ENCODE data around the gene RECQL5. TPM values are rescaled to one million over a fixed set of nuclear protein-coding genes. Genes with fewer than 3 reads are reported as not detected.

Gene RECQL5
- total RNA-seq, 3 donors from 2014 or later, result 29.3 to 41.9 (median 30.1) TPM

DNA sequence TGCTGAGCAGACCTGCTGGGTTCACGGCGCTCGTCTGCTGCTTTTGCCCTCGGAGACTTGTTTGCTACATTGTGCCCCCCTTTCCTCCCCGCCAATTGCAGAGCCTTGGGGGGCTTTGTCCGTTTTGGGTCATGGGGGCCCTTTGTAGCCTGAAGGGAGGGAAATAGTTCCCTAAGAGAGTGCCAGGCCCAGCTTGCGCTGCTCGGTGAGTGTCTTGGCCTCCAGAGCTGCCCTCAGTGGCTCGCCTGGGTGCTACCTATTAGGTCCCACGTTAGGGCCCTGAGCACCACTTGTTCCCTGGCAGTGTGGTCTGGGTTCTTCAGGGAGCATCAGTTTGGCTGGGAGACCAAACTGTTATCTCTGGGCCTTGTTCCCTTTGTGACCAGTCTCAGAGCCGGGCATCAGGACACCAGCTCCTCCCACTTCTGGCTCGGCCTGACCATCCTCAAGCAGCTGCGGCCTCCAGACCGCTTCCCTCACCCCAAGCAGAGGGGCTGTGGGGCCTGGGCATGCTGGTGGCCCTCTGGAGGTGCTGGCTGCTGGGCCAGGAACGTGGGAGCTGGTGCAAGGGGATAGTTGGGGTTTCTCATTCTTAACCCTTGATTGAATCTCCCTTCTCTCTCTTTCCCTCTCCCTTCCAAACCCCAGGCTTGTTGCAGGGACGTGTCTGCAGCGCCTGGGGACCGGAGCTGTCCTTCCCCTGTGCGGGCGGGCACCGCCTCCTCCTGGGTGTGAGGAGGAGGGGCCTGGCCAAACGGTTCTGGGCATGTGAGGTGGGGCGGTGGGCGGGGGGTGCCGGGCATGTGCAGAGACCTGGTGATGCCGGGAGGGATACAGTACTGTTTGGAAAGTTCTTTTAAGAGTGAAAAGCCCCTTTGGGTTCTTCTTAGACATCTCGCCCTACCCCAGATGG is 38.3 kb upstream of the RECQL5 start:
- Histone ChIP-seq H3K36me3 (ENCODE audit: low read depth) (no peaks in the 10 kb centered on the region), H3K4me3 (no peak overlapping the region), H3K9me3 (no peaks in the 10 kb centered on the region), H3K4me1 (ENCODE audit: low read depth) (peaks cover 5% of the 10 kb centered on the region)
- TF ChIP-seq, protein P1, sequence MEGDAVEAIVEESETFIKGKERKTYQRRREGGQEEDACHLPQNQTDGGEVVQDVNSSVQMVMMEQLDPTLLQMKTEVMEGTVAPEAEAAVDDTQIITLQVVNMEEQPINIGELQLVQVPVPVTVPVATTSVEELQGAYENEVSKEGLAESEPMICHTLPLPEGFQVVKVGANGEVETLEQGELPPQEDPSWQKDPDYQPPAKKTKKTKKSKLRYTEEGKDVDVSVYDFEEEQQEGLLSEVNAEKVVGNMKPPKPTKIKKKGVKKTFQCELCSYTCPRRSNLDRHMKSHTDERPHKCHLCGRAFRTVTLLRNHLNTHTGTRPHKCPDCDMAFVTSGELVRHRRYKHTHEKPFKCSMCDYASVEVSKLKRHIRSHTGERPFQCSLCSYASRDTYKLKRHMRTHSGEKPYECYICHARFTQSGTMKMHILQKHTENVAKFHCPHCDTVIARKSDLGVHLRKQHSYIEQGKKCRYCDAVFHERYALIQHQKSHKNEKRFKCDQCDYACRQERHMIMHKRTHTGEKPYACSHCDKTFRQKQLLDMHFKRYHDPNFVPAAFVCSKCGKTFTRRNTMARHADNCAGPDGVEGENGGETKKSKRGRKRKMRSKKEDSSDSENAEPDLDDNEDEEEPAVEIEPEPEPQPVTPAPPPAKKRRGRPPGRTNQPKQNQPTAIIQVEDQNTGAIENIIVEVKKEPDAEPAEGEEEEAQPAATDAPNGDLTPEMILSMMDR (IDR thresholded peaks at IDR 0.05), result no peak
- ATAC-seq (no peak), DNase-seq (no peak)
- intact Hi-C loops (cut with DNase I, micrococcal nuclease), result no loop called here

DNA sequence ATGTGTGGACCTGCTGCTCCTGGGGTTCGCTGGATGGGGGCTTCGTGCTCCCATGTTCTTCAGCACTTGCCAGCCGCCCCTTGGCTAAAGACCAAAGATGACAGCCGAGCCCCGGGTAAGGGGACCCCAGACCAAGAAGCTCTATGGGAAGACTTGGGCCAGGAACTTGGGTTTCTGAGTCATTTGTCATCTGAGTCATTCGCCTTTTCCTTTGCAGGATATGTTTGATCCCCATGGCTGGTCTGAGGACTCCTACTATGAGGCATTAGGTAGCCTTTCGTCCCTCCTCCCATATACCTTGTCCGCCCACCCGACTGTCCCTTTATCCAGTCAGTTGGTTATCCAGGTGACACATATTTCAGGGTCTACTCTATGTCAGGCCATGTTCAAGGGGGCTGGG is 36.6 kb upstream of the RECQL5 start:
- H3K36me3 ChIP-seq (ENCODE audit: low read depth), result no peaks in the 10 kb centered on the region
- ATAC-seq, result no peak
- no peaks in the 10 kb centered on the region for H3K9me3 ChIP-seq
- H3K4me1 ChIP-seq (ENCODE audit: low read depth), result peaks cover 12% of the 10 kb centered on the region
- intact Hi-C loops (cut with DNase I, micrococcal nuclease), result no loop called here
- no peak for DNase-seq
- TF ChIP-seq, protein P1 (IDR thresholded peaks at IDR 0.05), result no peak
- no peak overlapping the region for H3K4me3 ChIP-seq

DNA sequence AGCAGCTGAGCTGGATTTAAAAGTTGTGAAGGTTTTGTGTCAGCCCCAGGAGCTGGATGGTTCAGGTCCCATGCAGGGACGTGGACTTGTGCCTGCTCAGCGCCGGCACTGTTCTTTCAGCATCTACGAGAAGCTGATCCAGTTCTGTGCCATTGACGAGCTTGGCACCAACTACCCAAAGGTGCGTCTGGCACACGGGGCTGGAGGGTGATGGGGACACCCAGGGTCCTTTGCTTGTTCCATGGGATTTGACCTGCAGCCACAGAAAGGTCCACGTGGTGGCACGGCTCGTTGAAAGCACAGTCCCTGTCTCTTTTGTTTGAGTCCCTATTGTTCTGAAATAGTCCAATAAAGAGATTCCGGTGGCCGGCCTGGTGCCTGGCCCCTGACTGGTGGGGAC is 36.2 kb upstream of the RECQL5 start:
- intact Hi-C loops (cut with DNase I, micrococcal nuclease), result no loop called here
- ATAC-seq (no peak), DNase-seq (no peak)
- Histone ChIP-seq H3K4me1 (ENCODE audit: low read depth) (peaks cover 12% of the 10 kb centered on the region), H3K36me3 (ENCODE audit: low read depth) (no peaks in the 10 kb centered on the region), H3K9me3 (no peaks in the 10 kb centered on the region), H3K4me3 (no peak overlapping the region)
- TF ChIP-seq, protein P1 (IDR thresholded peaks at IDR 0.05), result no peak

DNA sequence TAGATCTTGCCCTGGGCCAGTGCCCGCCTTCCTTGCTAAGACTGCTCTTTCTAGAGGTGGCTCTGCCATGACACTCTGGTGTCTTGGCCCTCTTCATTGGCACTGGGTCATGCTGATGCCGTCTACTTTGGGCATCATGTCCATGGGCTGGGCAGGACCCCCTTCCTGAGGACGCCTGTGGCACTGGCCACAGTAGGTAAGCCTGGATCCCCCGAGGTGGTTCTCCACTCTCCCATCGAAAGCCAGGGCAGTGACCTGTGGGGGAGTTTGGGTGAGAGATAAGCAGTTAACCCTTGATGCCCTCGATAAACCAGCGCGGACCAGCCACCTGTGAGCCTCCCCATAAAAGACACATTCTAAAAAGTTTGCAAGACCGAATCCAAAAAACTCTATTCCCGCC is 34.3 kb upstream of the RECQL5 start:
- H3K36me3 ChIP-seq (ENCODE audit: low read depth), result no peaks in the 10 kb centered on the region

DNA sequence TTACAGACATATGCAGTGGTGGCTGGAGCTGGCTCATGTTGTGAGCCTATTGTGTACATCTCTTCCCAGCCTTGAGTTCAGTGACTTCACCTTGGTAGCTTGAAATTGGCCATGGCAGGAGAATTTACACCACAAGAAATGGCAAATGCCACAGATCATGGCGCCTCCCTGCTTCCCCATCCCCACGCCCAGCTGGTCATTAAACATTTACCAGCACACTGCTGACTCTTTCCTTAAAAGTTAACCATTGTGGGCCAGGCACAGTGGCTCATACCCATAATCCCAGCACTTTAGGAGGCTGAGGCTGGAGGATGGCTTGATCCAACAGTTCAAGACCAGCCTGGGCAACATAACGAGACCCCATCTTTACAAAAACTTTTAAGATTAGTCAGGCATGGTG is 31.7 kb upstream of the RECQL5 start:
- Histone ChIP-seq H3K4me1 (ENCODE audit: low read depth) (peaks cover 36% of the 10 kb centered on the region), H3K4me3 (no peak overlapping the region), H3K36me3 (ENCODE audit: low read depth) (no peaks in the 10 kb centered on the region), H3K9me3 (no peaks in the 10 kb centered on the region)
- DNase-seq (peak in 2 of 3 donors; percentile 50 to 63), ATAC-seq (peak; percentile 32)
- intact Hi-C loops (cut with DNase I, micrococcal nuclease), result no loop called here
- TF ChIP-seq, protein P1 (IDR thresholded peaks at IDR 0.05), result no peak

More for the DNA sequence above, 34.3 kb upstream of the RECQL5 start:
- Histone ChIP-seq H3K4me3 (no peak overlapping the region), H3K4me1 (ENCODE audit: low read depth) (peaks cover 28% of the 10 kb centered on the region), H3K9me3 (no peaks in the 10 kb centered on the region)
- ATAC-seq (no peak), DNase-seq (peak in 1 of 3 donors; percentile 18)
- TF ChIP-seq, protein P1 (IDR thresholded peaks at IDR 0.05), result no peak
- intact Hi-C loops (cut with DNase I, micrococcal nuclease), result no loop called here
